HepG2 (cell line): ENCODE data around the gene BMPR2. TPM values are rescaled to one million over a fixed set of nuclear protein-coding genes. Genes with fewer than 3 reads are reported as not detected.

Experiments used
- ARHGAP35 ChIP-seq: sonication (generic); formaldehyde crosslinking; IDR thresholded peaks from 2 replicates; pipeline ENCODE4 v1.9.0; 2022; ENCODE audit warnings: mild to moderate bottlenecking, inconsistent platforms, moderate library complexity, missing genetic modification reagents, borderline replicate concordance
- BRCA1 ChIP-seq: sonication (generic); formaldehyde crosslinking; IDR thresholded peaks from 2 replicates; pipeline ENCODE4 v1.4.0; 2020; ENCODE audit warnings: missing genetic modification reagents
- DMAP1 ChIP-seq: IDR thresholded peaks from 2 replicates; pipeline ENCODE4 v1.6.1; 2016
- FOSL2 ChIP-seq: sonication (generic); formaldehyde crosslinking; IDR thresholded peaks from 2 replicates; pipeline ENCODE4 v1.4.0; 2020; ENCODE audit warnings: missing genetic modification reagents
- FOXC1 ChIP-seq: sonication (generic); formaldehyde crosslinking; IDR thresholded peaks from 2 replicates; pipeline ENCODE4 v1.8.0; 2022; ENCODE audit warnings: mild to moderate bottlenecking, missing genetic modification reagents, borderline replicate concordance
- HOXA9 ChIP-seq: sonication (generic); formaldehyde crosslinking; IDR thresholded peaks from 2 replicates; pipeline ENCODE4 v1.8.1; 2022; ENCODE audit warnings: missing genetic modification reagents, mild to moderate bottlenecking, moderate library complexity, borderline replicate concordance
- MEIS2 ChIP-seq: sonication (generic); formaldehyde crosslinking; IDR thresholded peaks from 2 replicates; pipeline ENCODE4 v1.9.0; 2021; ENCODE audit warnings: mild to moderate bottlenecking, missing genetic modification reagents
- MTF1 ChIP-seq: sonication (generic); formaldehyde crosslinking; IDR thresholded peaks from 2 replicates; pipeline ENCODE4 v1.5.0; 2020; ENCODE audit warnings: missing genetic modification reagents
- NCOR1 ChIP-seq: fragments of 200-600 bp; sonication (generic); IDR thresholded peaks from 2 replicates; pipeline ENCODE4 v1.7.0; 2017; ENCODE audit warnings: antibody characterized with exemption, low read length, borderline replicate concordance
- NFE2L2 ChIP-seq: fragments of 150-350 bp; IDR thresholded peaks from 2 replicates; pipeline ENCODE4 v1.6.1; 2014; ENCODE audit warnings: low read length
- NR1H2 ChIP-seq: sonication (generic); formaldehyde crosslinking; IDR thresholded peaks from 2 replicates; pipeline ENCODE4 v1.8.1; 2022; ENCODE audit warnings: low read depth, missing genetic modification reagents, borderline replicate concordance
- NRL ChIP-seq: sonication (generic); formaldehyde crosslinking; IDR thresholded peaks from 2 replicates; pipeline ENCODE4 v1.5.0; 2020; ENCODE audit warnings: missing genetic modification reagents, mild to moderate bottlenecking, moderate library complexity, borderline replicate concordance
- POLR2AphosphoS5 ChIP-seq: IDR thresholded peaks from 2 replicates; pipeline ENCODE4 v1.6.1; 2012; ENCODE audit warnings: low read depth, low read length
- SRSF4 ChIP-seq: fragments of 200-400 bp; formaldehyde crosslinking; IDR thresholded peaks from one replicate; pipeline ENCODE4 v1.6.1; 2018; ENCODE audit warnings: mild to moderate bottlenecking, low read depth, low read length, moderate library complexity; ENCODE audit not compliant: poor library complexity, severe bottlenecking
- ZMAT5 ChIP-seq: sonication (generic); formaldehyde crosslinking; IDR thresholded peaks from 2 replicates; pipeline ENCODE4 v1.5.0; 2020; ENCODE audit warnings: mild to moderate bottlenecking, low read depth, missing genetic modification reagents, borderline replicate concordance
- ZNF124 ChIP-seq: sonication (generic); formaldehyde crosslinking; IDR thresholded peaks from 2 replicates; pipeline ENCODE4 v1.4.0; 2020; ENCODE audit warnings: missing genetic modification reagents
- ZNF274 ChIP-seq: sonication (generic); formaldehyde crosslinking; IDR thresholded peaks from 2 replicates; pipeline ENCODE4 v1.5.1; 2020; ENCODE audit warnings: mild to moderate bottlenecking, missing genetic modification reagents
- ZNF337 ChIP-seq: sonication (generic); formaldehyde crosslinking; IDR thresholded peaks from 2 replicates; pipeline ENCODE4 v1.5.1; 2020; ENCODE audit warnings: missing genetic modification reagents, low read depth, mild to moderate bottlenecking, borderline replicate concordance
- ZNF431 ChIP-seq: sonication (generic); formaldehyde crosslinking; IDR thresholded peaks from 2 replicates; pipeline ENCODE4 v1.9.0; 2022; ENCODE audit warnings: missing genetic modification reagents, low read depth, mild to moderate bottlenecking, borderline replicate concordance
- ZNF562 ChIP-seq: sonication (generic); formaldehyde crosslinking; IDR thresholded peaks from 2 replicates; pipeline ENCODE4 v1.8.0; 2022; ENCODE audit warnings: missing genetic modification reagents, borderline replicate concordance
- ZNF615 ChIP-seq: sonication (generic); formaldehyde crosslinking; IDR thresholded peaks from 2 replicates; pipeline ENCODE4 v1.5.0; 2020; ENCODE audit warnings: mild to moderate bottlenecking, missing genetic modification reagents, borderline replicate concordance
- ZNF7 ChIP-seq: IDR thresholded peaks from 2 replicates; pipeline ENCODE4 v1.6.1; 2016; ENCODE audit warnings: missing biosample characterization, missing genetic modification reagents
- polyA plus RNA-seq, 8 experiments: library from polyadenylated mRNA; depleted of rRNA in 3 of 8; stranded (reverse) in 7 of 8; unstranded in 1 of 8; fragments of >200 nt; fragmentation: Illumina TruSeq in 4 of 8; extraction: Trizol in 4 of 8; gene quantifications; 2 replicates each; pipeline versions ENCODE4 v1.2.1 to v1.2.3, GENCODE V29; 2011 to 2016; ENCODE audit warnings: low read depth in 4 of 8, missing spikeins in 1 of 8, mixed read lengths in 1 of 8; ENCODE audit not compliant: insufficient read depth in 1 of 8
- total RNA-seq, 5 experiments: library from RNA; depleted of rRNA; stranded (reverse); fragments of >200 nt; fragmentation: Illumina TruSeq; extraction: Trizol; gene quantifications; 2 replicates each; pipeline ENCODE4 v1.2.3, GENCODE V29; 2016; ENCODE audit warnings: low read depth in 1 of 5
- TF ChIP-seq, protein P1 (sequence below): sonication (generic); formaldehyde crosslinking; IDR thresholded peaks from 2 replicates; pipeline ENCODE4 v1.8.0; 2022; ENCODE audit warnings: mild to moderate bottlenecking, missing genetic modification reagents, moderate library complexity
- TF ChIP-seq, protein P2 (sequence below): sonication (generic); formaldehyde crosslinking; IDR thresholded peaks from 2 replicates; pipeline ENCODE4 v1.5.0; 2020; ENCODE audit warnings: missing genetic modification reagents
- TF ChIP-seq, protein P3 (sequence below): sonication (generic); formaldehyde crosslinking; IDR thresholded peaks from 2 replicates; pipeline ENCODE4 v1.5.1; 2020; ENCODE audit warnings: missing genetic modification reagents, mild to moderate bottlenecking, borderline replicate concordance
- TF ChIP-seq, protein P4 (sequence below): IDR thresholded peaks from 2 replicates; pipeline ENCODE4 v1.6.1; 2016; ENCODE audit warnings: missing compliant biosample characterization, missing genetic modification reagents, borderline replicate concordance

BMPR2 gene
- total and polyA plus RNA-seq, 2 of the 13 experiments (the other 11 are each of a cell fraction or from before 2014, with no cell fraction given) = 5.5 to 10.3 TPM

DNA sequence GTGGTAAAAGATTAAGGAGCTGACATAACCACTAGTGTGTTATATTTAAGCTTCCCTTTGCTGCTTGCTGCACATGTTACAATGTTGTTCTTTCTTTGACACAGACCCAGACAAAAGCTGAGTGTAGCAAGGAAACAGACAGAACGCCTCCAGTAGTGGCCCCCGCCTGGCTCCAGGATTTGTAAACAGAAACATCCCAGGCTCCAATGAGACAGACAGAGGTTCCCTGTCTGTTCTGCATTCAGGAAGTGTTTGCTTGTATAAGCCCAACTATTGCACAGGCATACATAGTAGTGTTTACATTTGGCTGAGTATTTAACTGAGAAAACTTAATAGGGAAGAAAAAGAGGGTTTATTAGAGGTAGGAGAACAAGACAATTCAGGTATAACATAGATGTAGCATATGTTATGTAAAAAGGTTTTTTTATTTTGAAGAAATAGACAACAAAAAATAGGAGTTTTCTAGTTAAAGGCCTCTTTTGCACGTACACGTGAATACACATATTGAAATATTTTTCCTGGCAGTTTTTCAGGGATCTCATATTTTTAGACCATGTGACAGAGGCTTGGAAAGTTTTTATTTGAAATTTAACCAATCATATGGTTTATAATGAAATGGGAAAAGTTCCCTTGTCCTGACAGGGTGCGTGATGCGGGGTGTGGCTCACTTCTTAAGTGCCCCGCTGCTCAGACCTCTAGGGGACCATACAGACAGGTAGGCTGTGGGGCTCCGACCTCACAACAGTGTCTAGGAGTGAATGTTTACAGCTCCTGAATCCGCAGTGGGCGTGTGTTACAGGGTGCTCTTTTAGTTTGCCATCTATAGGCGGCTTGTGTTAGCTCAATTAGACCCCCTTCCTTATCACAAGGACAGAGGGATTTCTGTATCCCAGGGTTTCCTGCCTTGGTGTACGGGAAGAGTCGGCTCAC, 118.4 kb downstream of the BMPR2 start (continued):
- TF ChIP-seq ZNF337 = 0 out of 2 replicates have a peak, but pooled peaks have one; percentile 43
- TF ChIP-seq MEIS2 = peak; percentile 75
- TF ChIP-seq ZNF562 (CRISPR knock-in tag) = no peak
- TF ChIP-seq ZNF615 (CRISPR knock-in tag) = no peak
- no peak for TF ChIP-seq ZNF274 (CRISPR knock-in tag)
- TF ChIP-seq ZNF431 = no peak; the same call in 1 of the 2 replicates
- TF ChIP-seq, protein P1, sequence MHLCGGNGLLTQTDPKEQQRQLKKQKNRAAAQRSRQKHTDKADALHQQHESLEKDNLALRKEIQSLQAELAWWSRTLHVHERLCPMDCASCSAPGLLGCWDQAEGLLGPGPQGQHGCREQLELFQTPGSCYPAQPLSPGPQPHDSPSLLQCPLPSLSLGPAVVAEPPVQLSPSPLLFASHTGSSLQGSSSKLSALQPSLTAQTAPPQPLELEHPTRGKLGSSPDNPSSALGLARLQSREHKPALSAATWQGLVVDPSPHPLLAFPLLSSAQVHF (CRISPR knock-in tag) = no peak
- TF ChIP-seq FOSL2 = peak; percentile 63
- no peak for TF ChIP-seq BRCA1 (CRISPR knock-in tag)
- no peak for TF ChIP-seq SRSF4
- TF ChIP-seq, protein P2, sequence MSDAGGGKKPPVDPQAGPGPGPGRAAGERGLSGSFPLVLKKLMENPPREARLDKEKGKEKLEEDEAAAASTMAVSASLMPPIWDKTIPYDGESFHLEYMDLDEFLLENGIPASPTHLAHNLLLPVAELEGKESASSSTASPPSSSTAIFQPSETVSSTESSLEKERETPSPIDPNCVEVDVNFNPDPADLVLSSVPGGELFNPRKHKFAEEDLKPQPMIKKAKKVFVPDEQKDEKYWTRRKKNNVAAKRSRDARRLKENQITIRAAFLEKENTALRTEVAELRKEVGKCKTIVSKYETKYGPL (CRISPR knock-in tag) = peak; percentile 73; the same call in 1 of the 2 replicates
- no peak for TF ChIP-seq ZNF124
- TF ChIP-seq ARHGAP35 (CRISPR knock-in tag) = no peak
- no peak for TF ChIP-seq ZNF7 (CRISPR knock-in tag)
- TF ChIP-seq DMAP1 (CRISPR knock-in tag) = 0 out of 2 replicates have a peak, but pooled peaks have one; percentile 41
- TF ChIP-seq NRL = no peak
- no peak for TF ChIP-seq FOXC1 (CRISPR knock-in tag)
- TF ChIP-seq, protein P3, sequence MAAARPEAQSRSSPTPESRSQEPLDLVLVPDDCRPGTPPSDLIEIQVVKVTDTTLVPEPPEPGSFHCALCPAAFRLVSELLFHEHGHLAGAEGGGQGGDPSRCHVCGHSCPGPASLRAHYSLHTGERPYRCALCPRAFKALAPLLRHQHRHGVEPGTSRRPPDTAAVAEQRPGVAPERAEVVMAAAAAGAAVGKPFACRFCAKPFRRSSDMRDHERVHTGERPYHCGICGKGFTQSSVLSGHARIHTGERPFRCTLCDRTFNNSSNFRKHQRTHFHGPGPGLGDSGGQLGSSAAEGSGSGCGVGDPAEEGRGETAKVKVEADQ = no peak
- no peak for TF ChIP-seq MTF1 (CRISPR knock-in tag)
- TF ChIP-seq HOXA9 (CRISPR knock-in tag) = no peak
- no peak for TF ChIP-seq ZMAT5 (CRISPR knock-in tag)
- no peak for TF ChIP-seq NFE2L2
- TF ChIP-seq POLR2AphosphoS5 = no peak
- no peak for TF ChIP-seq NR1H2 (CRISPR knock-in tag)
- peak; percentile 81; the same call in 1 of the 2 replicates for TF ChIP-seq NCOR1
- TF ChIP-seq, protein P4, sequence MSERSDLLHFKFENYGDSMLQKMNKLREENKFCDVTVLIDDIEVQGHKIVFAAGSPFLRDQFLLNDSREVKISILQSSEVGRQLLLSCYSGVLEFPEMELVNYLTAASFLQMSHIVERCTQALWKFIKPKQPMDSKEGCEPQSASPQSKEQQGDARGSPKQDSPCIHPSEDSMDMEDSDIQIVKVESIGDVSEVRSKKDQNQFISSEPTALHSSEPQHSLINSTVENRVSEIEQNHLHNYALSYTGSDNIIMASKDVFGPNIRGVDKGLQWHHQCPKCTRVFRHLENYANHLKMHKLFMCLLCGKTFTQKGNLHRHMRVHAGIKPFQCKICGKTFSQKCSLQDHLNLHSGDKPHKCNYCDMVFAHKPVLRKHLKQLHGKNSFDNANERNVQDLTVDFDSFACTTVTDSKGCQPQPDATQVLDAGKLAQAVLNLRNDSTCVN (CRISPR knock-in tag) = no peak
